CD4-positive, alpha-beta T cell (primary cell): ENCODE measurements around the gene SUSD5. TPM values are rescaled to one million over a fixed set of nuclear protein-coding genes. Genes with fewer than 3 reads are reported as not detected.

Experiments
- ATAC-seq: fragments of 200-7000 bp; cut with Tn5 transposase; one replicate; pipeline ENCODE4 v1.10.0; 2022; ENCODE audit warnings: mild to moderate bottlenecking; ENCODE audit not compliant: poor library complexity
- CTCF ChIA-PET: fragments of 350-600 bp; sonication (Branson Sonifier 250); formaldehyde crosslinking; loops from one replicate; lab custom pipeline; 2021; ENCODE audit warnings: antibody characterized with exemption, inconsistent platforms; lab: Charles Lee
- POLR2A ChIA-PET: fragments of 350-600 bp; sonication (Branson Sonifier 250); formaldehyde crosslinking; loops from one replicate; lab custom pipeline; 2021; ENCODE audit warnings: antibody characterized with exemption, inconsistent platforms; lab: Charles Lee
- DNase-seq, 14 experiments: peaks; one replicate each; pipeline ENCODE4 v3.0.0-alpha.2; 2013 to 2020; ENCODE audit warnings: mixed read lengths in 2 of 14
- H3K27ac ChIP-seq, 2 donors: one replicate each; pipeline versions ENCODE4 v1.5.1 to v1.7.0; 2013; ENCODE audit warnings: low read length in 2 of 2, low read depth in 1 of 2, mild to moderate bottlenecking in 1 of 2
- H3K27me3 ChIP-seq, 2 experiments: 1 replicate in 1 of 2; 2 replicates in 1 of 2; pipeline versions ENCODE4 v1.6.1 to v1.7.0; 2013; ENCODE audit warnings: low read length in 2 of 2, control low read depth in 1 of 2, mild to moderate bottlenecking in 1 of 2, moderate library complexity in 1 of 2; ENCODE audit not compliant: insufficient read depth in 2 of 2, control insufficient read depth in 1 of 2
- H3K36me3 ChIP-seq: one replicate; pipeline ENCODE4 v1.6.1; 2013; ENCODE audit warnings: low read length, control low read depth; ENCODE audit not compliant: insufficient read depth
- H3K4me1 ChIP-seq: one replicate; pipeline ENCODE4 v1.6.1; 2013; ENCODE audit warnings: low read length, control low read depth; ENCODE audit not compliant: insufficient read depth
- H3K4me3 ChIP-seq: one replicate; pipeline ENCODE4 v1.5.1; 2013; ENCODE audit warnings: mild to moderate bottlenecking, low read length, moderate library complexity
- H3K9me3 ChIP-seq, 2 experiments: 1 replicate in 1 of 2; 2 replicates in 1 of 2; pipeline versions ENCODE4 v1.6.1 to v1.7.0; 2013; ENCODE audit warnings: low read length in 2 of 2, mild to moderate bottlenecking in 2 of 2, control low read depth in 1 of 2, moderate library complexity in 1 of 2; ENCODE audit not compliant: control insufficient read depth in 1 of 2, insufficient read depth in 1 of 2
- H3K27ac Mint-ChIP-seq: one replicate; pipeline ENCODE4 v1.8.0; 2020; ENCODE audit warnings: mixed read lengths
- H3K27me3 Mint-ChIP-seq: one replicate; pipeline ENCODE4 v1.8.0; 2021; ENCODE audit warnings: mixed read lengths
- H3K36me3 Mint-ChIP-seq: one replicate; pipeline ENCODE4 v1.8.0; 2021; ENCODE audit warnings: low read depth, mixed read lengths
- H3K4me1 Mint-ChIP-seq: one replicate; pipeline ENCODE4 v1.8.0; 2021; ENCODE audit warnings: low read depth, mixed read lengths
- H3K4me3 Mint-ChIP-seq: one replicate; pipeline ENCODE4 v1.8.0; 2020; ENCODE audit warnings: mild to moderate bottlenecking, mixed read lengths
- H3K9me3 Mint-ChIP-seq: one replicate; pipeline ENCODE4 v1.8.0; 2020; ENCODE audit warnings: mixed read lengths
- intact Hi-C, 2 experiments: fragments of 100-400 bp; cut with DNase I in 1 of 2; cut with micrococcal nuclease in 1 of 2; formaldehyde crosslinking; loops; one replicate each; pipeline versions ENCODE4 v1.15.1 to v1.9.0; 2023 to 2025; cut with DNase I, micrococcal nuclease
- total RNA-seq, 174 experiments: library from RNA in 2 of 174; stranded (reverse) in 2 of 174; gene quantifications; one replicate each; pipeline ENCODE4 v1.2.3 and lab custom pipeline; 2021 to 2026
- TF ChIP-seq, protein P1 (sequence below): fragments of 200-600 bp; IDR thresholded peaks from one replicate; pipeline ENCODE4 v1.8.0; 2022; ENCODE audit warnings: antibody characterized with exemption, mild to moderate bottlenecking

Gene SUSD5
- total RNA-seq, 2 experiments from 2014 or later = not detected

- intact Hi-C loops = no loop called here
- peaks cover 14% of the 10 kb centered on the region for H3K36me3 ChIP-seq
- H3K9me3 Mint-ChIP-seq = no peaks in the 10 kb centered on the region
- H3K27ac ChIP-seq = no peak overlapping the region
- TF ChIP-seq, protein P1, sequence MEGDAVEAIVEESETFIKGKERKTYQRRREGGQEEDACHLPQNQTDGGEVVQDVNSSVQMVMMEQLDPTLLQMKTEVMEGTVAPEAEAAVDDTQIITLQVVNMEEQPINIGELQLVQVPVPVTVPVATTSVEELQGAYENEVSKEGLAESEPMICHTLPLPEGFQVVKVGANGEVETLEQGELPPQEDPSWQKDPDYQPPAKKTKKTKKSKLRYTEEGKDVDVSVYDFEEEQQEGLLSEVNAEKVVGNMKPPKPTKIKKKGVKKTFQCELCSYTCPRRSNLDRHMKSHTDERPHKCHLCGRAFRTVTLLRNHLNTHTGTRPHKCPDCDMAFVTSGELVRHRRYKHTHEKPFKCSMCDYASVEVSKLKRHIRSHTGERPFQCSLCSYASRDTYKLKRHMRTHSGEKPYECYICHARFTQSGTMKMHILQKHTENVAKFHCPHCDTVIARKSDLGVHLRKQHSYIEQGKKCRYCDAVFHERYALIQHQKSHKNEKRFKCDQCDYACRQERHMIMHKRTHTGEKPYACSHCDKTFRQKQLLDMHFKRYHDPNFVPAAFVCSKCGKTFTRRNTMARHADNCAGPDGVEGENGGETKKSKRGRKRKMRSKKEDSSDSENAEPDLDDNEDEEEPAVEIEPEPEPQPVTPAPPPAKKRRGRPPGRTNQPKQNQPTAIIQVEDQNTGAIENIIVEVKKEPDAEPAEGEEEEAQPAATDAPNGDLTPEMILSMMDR = no peak
- no peak overlapping the region for H3K27ac Mint-ChIP-seq
- H3K36me3 Mint-ChIP-seq = peaks cover 25% of the 10 kb centered on the region
- DNase-seq (no peak), ATAC-seq (no peak)
- CTCF ChIA-PET = no interaction called here
- H3K9me3 ChIP-seq = no peaks in the 10 kb centered on the region
- H3K4me3 Mint-ChIP-seq = no peak overlapping the region
- POLR2A ChIA-PET = no interaction called here
- H3K4me1 ChIP-seq = no peaks in the 10 kb centered on the region
- H3K27me3 Mint-ChIP-seq = peaks cover 2% of the 10 kb centered on the region
- no peaks in the 10 kb centered on the region for H3K4me1 Mint-ChIP-seq
- no peak overlapping the region for H3K4me3 ChIP-seq
- no peaks in the 10 kb centered on the region for H3K27me3 ChIP-seq
These were observed 71.7 kb downstream of the SUSD5 start for GRCh38 chr3:33146791-33147445.

GRCh38 chr3:33145901-33146580 is 72.6 kb downstream of the SUSD5 start:
- Histone ChIP-seq H3K36me3 (peaks cover 15% of the 10 kb centered on the region), H3K27ac (no peak overlapping the region), H3K4me3 (no peak overlapping the region), H3K4me1 (no peaks in the 10 kb centered on the region), H3K27me3 (no peaks in the 10 kb centered on the region), H3K9me3 (no peaks in the 10 kb centered on the region)
- TF ChIP-seq, protein P1 = no peak
- Mint-ChIP-seq H3K4me3 (no peak overlapping the region), H3K36me3 (peaks cover 34% of the 10 kb centered on the region), H3K4me1 (no peaks in the 10 kb centered on the region), H3K27ac (no peak overlapping the region), H3K27me3 (no peaks in the 10 kb centered on the region), H3K9me3 (no peaks in the 10 kb centered on the region)
- ChIA-PET POLR2A (no interaction called here), CTCF (no interaction called here)
- ATAC-seq (no peak), DNase-seq (no peak)
- intact Hi-C loops = no loop called here

DNA sequence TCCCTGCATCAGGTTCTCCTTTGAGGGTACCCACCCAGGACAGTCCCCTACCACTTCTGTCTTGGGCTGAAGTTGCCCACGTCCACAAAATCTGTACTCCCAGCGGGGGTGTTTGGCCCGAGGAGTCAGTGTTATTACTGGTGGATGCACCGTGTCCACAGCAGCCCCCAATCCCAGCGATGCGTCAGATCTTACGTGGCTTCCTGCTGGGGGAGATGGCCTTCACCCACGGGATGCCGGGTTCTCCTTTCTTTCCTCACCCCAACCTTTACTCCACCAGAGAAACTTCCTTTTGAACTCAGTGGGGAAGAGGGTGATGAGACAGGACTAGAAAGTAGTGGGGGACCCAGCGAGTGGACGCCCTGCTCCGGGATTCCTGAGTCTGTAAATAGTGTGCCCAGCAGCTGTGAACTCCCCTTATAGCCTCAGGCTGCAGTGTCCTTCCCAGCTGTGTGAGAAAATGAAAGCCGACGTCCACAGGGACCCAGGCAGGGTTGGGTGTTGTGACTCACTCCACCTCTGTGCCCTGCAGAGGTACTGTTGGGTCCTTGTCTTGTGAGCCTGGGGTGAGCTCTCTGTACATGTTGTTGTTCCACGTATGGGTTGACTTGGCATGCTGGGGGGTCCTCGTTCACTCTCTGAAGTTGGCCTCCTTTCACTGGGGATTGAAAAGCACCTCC is 73.2 kb downstream of the SUSD5 start:
- Mint-ChIP-seq H3K27me3 (no peaks in the 10 kb centered on the region), H3K4me3 (no peak overlapping the region), H3K9me3 (no peaks in the 10 kb centered on the region), H3K36me3 (peaks cover 41% of the 10 kb centered on the region), H3K4me1 (no peaks in the 10 kb centered on the region), H3K27ac (no peak overlapping the region)
- DNase-seq = no peak
- POLR2A ChIA-PET = no interaction called here
- TF ChIP-seq, protein P1 = no peak
- CTCF ChIA-PET = no interaction called here
- no peak for ATAC-seq
- Histone ChIP-seq H3K9me3 (no peaks in the 10 kb centered on the region), H3K4me1 (no peaks in the 10 kb centered on the region), H3K36me3 (peaks cover 15% of the 10 kb centered on the region), H3K27ac (no peak overlapping the region), H3K4me3 (no peak overlapping the region), H3K27me3 (no peaks in the 10 kb centered on the region)
- intact Hi-C loops = no loop called here
